Sigmoid colon (tissue), 7 donors: ENCODE measurements around the gene BDP1. TPM values are rescaled to one million over a fixed set of nuclear protein-coding genes. Genes with fewer than 3 reads are reported as not detected.

Experiments
- DNase-seq: peaks from one replicate; pipeline ENCODE4 v3.0.0-alpha.2; 2019
- H3K27ac ChIP-seq, 4 donors: fragments of 200-600 bp; sonication (generic); one replicate each; pipeline ENCODE4 v1.5.1; 2016 to 2019; ENCODE audit warnings: mild to moderate bottlenecking in 1 of 4
- H3K27me3 ChIP-seq, 3 donors: fragments of 200-600 bp; sonication (generic); one replicate each; pipeline ENCODE4 v1.5.1; 2019; ENCODE audit warnings: mild to moderate bottlenecking in 1 of 3
- H3K36me3 ChIP-seq, 4 donors: fragments of 200-600 bp; sonication (generic); one replicate each; pipeline ENCODE4 v1.5.1; 2016 to 2019
- H3K4me1 ChIP-seq, 4 donors: fragments of 200-600 bp; sonication (generic); one replicate each; pipeline ENCODE4 v1.5.1; 2017 to 2019
- H3K4me3 ChIP-seq, 4 donors: fragments of 200-600 bp; sonication (generic); one replicate each; pipeline ENCODE4 v1.5.1; 2017 to 2019; ENCODE audit warnings: mild to moderate bottlenecking in 2 of 4, moderate library complexity in 1 of 4
- H3K9me3 ChIP-seq, 4 donors: fragments of 200-600 bp in 3 of 4; sonication (generic) in 3 of 4; one replicate each; pipeline versions ENCODE4 v1.5.1 to v1.6.1; 2013 to 2019
- EP300 ChIP-seq, 4 donors: sonication (generic); formaldehyde crosslinking; IDR thresholded peaks; one replicate each; pipeline ENCODE4 v1.6.1; 2017; ENCODE audit warnings: antibody characterized with exemption in 4 of 4
- POLR2A ChIP-seq, 2 donors: fragments of 450-650 bp; IDR thresholded peaks; one replicate each; pipeline ENCODE4 v1.6.1; 2016; ENCODE audit warnings: antibody characterized with exemption in 2 of 2, mild to moderate bottlenecking in 2 of 2, moderate library complexity in 2 of 2
- POLR2AphosphoS5 ChIP-seq, 4 donors: sonication (generic); formaldehyde crosslinking; IDR thresholded peaks; one replicate each; pipeline ENCODE4 v1.6.1; 2017; ENCODE audit warnings: antibody characterized with exemption in 4 of 4
- WGBS, 2 donors: extraction: QIAGEN DNeasy Blood & Tissue Kit; methylation state at CpG; one replicate each; pipeline ENCODE4 v1.1.7; 2013; 5-methylcytosine and 5-hydroxymethylcytosine counted together
- intact Hi-C: fragments of 100-400 bp; cut with DNase I; formaldehyde crosslinking; loops from one replicate; pipeline ENCODE4 v1.15.1; 2023
- polyA plus RNA-seq, 3 donors: library from polyadenylated mRNA; stranded (reverse); fragments of 200-250 nt; gene quantifications; one replicate each; pipeline ENCODE4 v1.2.3, GENCODE V29; 2013
- total RNA-seq, 4 donors: library from RNA; depleted of rRNA; stranded (reverse); fragments of >200 nt; gene quantifications; one replicate each; pipeline ENCODE4 v1.1.0, GENCODE V29; 2016
- TF ChIP-seq, protein P1 (sequence below), 4 experiments: fragments of 450-650 bp in 3 of 4; fragments of 200-600 bp in 1 of 4; IDR thresholded peaks; one replicate each; pipeline ENCODE4 v1.5.1; 2016 to 2019; ENCODE audit warnings: antibody characterized with exemption in 4 of 4, mild to moderate bottlenecking in 3 of 4, moderate library complexity in 2 of 4
- donor health status: healthy with polysubstance abuse.
- donor health status: Bipolar disorder and iron deficiency.
- donor health status: healthy.

The BDP1 gene
- total and polyA plus RNA-seq, 7 donors: 4.8 to 33.0 (median 26.6) TPM

DNA sequence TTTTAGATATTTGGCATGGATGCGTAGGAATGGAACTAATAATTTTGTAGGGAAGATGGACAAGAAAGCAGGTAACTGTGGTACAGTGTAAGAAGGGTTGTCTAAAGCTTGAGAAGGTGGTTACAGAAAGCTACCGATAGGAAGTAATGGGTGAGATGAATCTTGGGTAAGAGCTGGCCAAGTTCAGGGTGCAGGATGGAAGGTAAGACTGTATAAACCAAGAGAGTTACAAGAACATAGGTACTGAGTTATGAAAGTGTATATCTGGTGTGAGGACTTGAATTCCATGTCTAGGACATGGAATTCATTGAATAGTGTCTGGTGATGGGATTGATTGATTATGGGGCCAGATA, 133.1 kb downstream of the BDP1 start:
- DNase-seq: no peak
- TF ChIP-seq, protein P1, sequence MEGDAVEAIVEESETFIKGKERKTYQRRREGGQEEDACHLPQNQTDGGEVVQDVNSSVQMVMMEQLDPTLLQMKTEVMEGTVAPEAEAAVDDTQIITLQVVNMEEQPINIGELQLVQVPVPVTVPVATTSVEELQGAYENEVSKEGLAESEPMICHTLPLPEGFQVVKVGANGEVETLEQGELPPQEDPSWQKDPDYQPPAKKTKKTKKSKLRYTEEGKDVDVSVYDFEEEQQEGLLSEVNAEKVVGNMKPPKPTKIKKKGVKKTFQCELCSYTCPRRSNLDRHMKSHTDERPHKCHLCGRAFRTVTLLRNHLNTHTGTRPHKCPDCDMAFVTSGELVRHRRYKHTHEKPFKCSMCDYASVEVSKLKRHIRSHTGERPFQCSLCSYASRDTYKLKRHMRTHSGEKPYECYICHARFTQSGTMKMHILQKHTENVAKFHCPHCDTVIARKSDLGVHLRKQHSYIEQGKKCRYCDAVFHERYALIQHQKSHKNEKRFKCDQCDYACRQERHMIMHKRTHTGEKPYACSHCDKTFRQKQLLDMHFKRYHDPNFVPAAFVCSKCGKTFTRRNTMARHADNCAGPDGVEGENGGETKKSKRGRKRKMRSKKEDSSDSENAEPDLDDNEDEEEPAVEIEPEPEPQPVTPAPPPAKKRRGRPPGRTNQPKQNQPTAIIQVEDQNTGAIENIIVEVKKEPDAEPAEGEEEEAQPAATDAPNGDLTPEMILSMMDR (IDR thresholded peaks at IDR 0.05): no peak
- no peak for TF ChIP-seq POLR2AphosphoS5 (IDR thresholded peaks at IDR 0.05)
- TF ChIP-seq POLR2A (IDR thresholded peaks at IDR 0.05): no peak
- TF ChIP-seq EP300 (IDR thresholded peaks at IDR 0.05): no peak
- no peak overlapping the region for H3K27ac ChIP-seq
- no peaks in the 10 kb centered on the region for H3K27me3 ChIP-seq
- H3K4me3 ChIP-seq: no peak overlapping the region
- intact Hi-C loops: no loop called here
- H3K36me3 ChIP-seq: no peaks in the 10 kb centered on the region
- no peaks in the 10 kb centered on the region for H3K9me3 ChIP-seq
- 90 to 94% methylated on average over 2 of the region's 2 CpGs for WGBS, 2 donors
- peaks cover 0 to 23% (median 18%) of the 10 kb centered on the region in 4 donors for H3K4me1 ChIP-seq

DNA sequence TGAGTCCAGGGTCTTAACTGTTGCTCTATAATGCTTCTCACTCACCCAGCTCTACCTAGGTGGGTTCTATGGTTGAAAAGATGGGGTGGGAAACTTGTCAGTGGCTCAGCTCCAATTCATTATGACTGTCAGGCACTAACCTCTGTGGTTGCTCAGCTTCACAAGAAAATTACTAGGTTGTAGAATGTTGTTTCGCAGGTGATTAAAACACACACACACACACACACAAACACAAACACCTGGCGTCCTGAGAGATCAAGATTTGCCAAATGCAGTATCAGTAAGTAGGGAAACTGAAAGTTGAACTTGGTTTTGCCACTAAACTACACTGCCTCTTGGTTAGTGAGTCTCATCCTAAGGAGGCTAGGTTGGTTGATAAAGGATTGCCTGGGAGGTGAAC, 134.5 kb downstream of the BDP1 start:
- Histone ChIP-seq H3K27me3 (no peaks in the 10 kb centered on the region), H3K36me3 (no peaks in the 10 kb centered on the region), H3K27ac (no peak overlapping the region), H3K9me3 (no peaks in the 10 kb centered on the region), H3K4me1 (peaks cover 0 to 23% (median 18%) of the 10 kb centered on the region in 4 donors), H3K4me3 (no peak overlapping the region)
- 47 to 64% methylated on average over 2 of the region's 2 CpGs for WGBS, 2 donors
- TF ChIP-seq EP300 (IDR thresholded peaks at IDR 0.05) (no peak), POLR2A (IDR thresholded peaks at IDR 0.05) (no peak), POLR2AphosphoS5 (IDR thresholded peaks at IDR 0.05) (no peak)
- TF ChIP-seq, protein P1 (IDR thresholded peaks at IDR 0.05): no peak
- no peak for DNase-seq
- intact Hi-C loops: no loop called here

DNA sequence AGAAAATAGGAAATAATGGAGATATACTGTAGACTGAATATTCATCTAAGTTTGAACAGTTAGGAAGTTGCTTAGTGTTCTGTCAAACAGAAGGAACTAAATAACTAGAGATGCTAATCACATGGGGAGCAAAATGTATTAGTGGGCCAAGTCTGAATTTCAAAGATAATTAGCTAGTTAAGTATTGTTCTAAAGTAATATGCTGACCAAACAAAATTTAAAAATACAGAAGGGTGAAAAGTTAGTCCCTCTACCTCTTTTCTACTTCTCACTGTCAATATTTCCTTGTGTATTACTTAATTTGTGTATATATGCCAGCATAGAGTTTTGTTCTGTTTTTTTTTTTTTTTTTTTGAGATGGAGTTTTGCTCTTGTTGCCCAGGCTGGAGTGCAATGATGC, 135.6 kb downstream of the BDP1 start:
- no peak for TF ChIP-seq POLR2AphosphoS5 (IDR thresholded peaks at IDR 0.05)
- TF ChIP-seq POLR2A (IDR thresholded peaks at IDR 0.05): no peak
- TF ChIP-seq EP300 (IDR thresholded peaks at IDR 0.05): no peak
- TF ChIP-seq, protein P1 (IDR thresholded peaks at IDR 0.05): no peak
- H3K4me3 ChIP-seq: no peak overlapping the region
- no peaks in the 10 kb centered on the region for H3K27me3 ChIP-seq
- H3K4me1 ChIP-seq: peaks cover 0 to 20% (median 17%) of the 10 kb centered on the region in 4 donors
- intact Hi-C loops: no loop called here
- H3K36me3 ChIP-seq: peaks cover 0 to 1% (median 0%) of the 10 kb centered on the region in 4 donors
- H3K9me3 ChIP-seq: no peaks in the 10 kb centered on the region
- H3K27ac ChIP-seq: no peak overlapping the region
- DNase-seq: no peak

DNA sequence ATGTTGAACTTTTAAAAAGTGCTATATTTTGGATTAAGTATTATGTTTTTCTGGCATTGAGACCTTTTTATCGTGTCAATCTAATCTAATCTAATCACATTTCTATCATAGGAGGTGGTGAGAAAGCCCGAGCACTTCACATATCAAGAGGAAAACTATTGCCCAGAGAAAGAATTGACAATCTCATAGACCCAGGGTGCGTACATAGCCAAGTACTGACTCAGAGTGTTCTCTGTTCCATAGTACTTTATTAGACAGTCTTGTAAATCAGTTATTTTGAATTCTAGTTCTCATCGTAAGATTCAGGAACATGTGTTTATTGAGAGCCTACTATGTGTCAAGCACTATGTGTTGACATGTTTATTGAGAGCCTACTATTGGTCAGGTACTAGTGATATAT, 140.7 kb downstream of the BDP1 start:
- WGBS, 2 donors: 95 to 98% methylated on average over 4 of the region's 4 CpGs
- peaks cover 0 to 8% (median 6%) of the 10 kb centered on the region in 4 donors for H3K4me1 ChIP-seq
- no peak overlapping the region for H3K27ac ChIP-seq
- no peaks in the 10 kb centered on the region for H3K9me3 ChIP-seq
- intact Hi-C loops: no loop called here
- no peaks in the 10 kb centered on the region for H3K27me3 ChIP-seq
- no peak for DNase-seq
- H3K36me3 ChIP-seq: peaks cover 0 to 44% (median 10%) of the 10 kb centered on the region in 4 donors
- H3K4me3 ChIP-seq: no peak overlapping the region
- TF ChIP-seq POLR2A (IDR thresholded peaks at IDR 0.05) (no peak), EP300 (IDR thresholded peaks at IDR 0.05) (no peak), POLR2AphosphoS5 (IDR thresholded peaks at IDR 0.05) (no peak)
- TF ChIP-seq, protein P1 (IDR thresholded peaks at IDR 0.05): no peak

DNA sequence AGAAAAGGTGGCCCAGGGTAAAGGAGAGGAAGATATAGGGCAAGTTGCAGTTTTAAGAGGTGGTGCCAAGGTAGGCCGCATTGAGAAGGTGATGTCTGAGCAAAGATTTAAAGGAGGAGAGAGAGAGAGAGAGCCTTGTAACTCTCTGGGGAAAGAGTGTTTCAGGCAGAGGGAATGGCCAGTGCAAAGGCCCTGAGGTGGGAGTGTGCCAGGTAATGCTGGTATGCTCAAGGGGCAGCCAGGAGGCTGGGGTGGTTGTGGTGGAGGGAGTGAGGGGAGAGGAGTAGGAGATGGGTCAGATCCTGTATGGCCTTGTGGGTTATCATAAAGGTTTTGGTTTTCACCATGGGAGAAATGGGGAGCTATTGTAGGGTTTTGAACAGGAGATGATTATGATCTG, 141.6 kb downstream of the BDP1 start:
- intact Hi-C loops: no loop called here
- Histone ChIP-seq H3K27me3 (no peaks in the 10 kb centered on the region), H3K4me1 (peaks cover 0 to 15% (median 10%) of the 10 kb centered on the region in 4 donors), H3K36me3 (peaks cover 0 to 45% (median 10%) of the 10 kb centered on the region in 4 donors), H3K4me3 (no peak overlapping the region), H3K27ac (no peak overlapping the region), H3K9me3 (no peaks in the 10 kb centered on the region)
- DNase-seq: no peak
- TF ChIP-seq, protein P1 (IDR thresholded peaks at IDR 0.05): no peak
- TF ChIP-seq POLR2AphosphoS5 (IDR thresholded peaks at IDR 0.05) (no peak), EP300 (IDR thresholded peaks at IDR 0.05) (no peak), POLR2A (IDR thresholded peaks at IDR 0.05) (no peak)
- WGBS, 2 donors: 97 to 100% methylated on average over 1 of the region's 1 CpG
